K562 treated with DMSO at 1 percent for 48 hours (cell line): ENCODE data around the gene PCDHB1. TPM values are rescaled to one million over a fixed set of nuclear protein-coding genes. Genes with fewer than 3 reads are reported as not detected.

ENCODE experiments used
- total RNA-seq: library from RNA; unstranded; fragments of 300-600 nt; gene quantifications from 2 replicates; pipeline ENCODE4 v1.2.3, GENCODE V29; 2022; ENCODE audit warnings: low replicate concordance; ENCODE audit errors: extremely low read depth

The PCDHB1 gene
- total RNA-seq: not detected in 2 replicates

DNA sequence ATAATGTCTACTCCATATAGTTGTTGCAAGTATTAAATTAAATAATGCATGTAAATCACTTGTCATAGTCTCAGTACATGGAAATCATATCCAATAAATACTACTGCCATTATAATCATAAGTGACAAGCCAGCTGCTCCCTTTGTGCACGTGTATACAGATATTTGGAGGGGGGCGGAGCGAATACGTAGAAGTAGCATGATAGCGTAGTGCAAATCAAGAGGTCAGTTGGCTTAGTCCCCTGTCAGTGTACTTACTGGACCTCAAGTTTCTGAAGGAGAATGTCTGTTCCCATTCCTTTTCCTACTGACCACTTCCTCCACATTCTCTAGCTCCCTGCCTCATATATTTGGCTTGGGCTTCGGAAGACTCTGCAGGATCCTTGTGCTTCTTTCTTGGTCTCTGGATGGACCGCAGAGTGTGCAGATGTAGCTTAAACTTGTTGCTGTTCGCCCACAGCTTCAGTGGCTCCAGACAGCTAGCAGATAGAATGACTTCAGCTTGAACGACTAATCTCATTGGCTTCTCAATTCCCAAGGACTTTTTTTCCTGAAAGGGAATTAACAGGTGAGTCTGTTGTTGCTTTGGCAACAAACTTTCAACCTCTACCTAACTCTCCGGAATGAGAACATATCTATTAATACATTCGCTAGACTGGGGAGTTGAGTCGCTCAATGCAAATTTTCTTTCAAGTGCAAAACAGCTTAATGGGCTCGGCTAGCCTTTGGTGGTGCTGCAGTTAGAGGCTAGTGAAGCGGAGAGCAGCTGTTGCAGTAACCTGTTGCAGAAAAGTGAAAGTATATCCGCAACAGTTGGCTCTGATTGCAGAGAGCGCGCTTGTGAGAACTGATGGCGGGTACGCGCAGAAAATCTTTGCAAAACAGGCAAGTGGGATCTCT lies at the start of gene PCDHB1:
Gene PCDHB1, plus strand, starts transcription at position 753 of the 899 bp plus-strand sequence. Its CDS starts 97 bp downstream, at position 850.

GRCh38 chr5:141094481-141095262 lies 43.5 kb downstream of the PCDHB1 start, which contains the start of gene PCDHB2:
Gene PCDHB2 (plus strand): TSS chr5:141094615. CDS start chr5:141094791, 176 bp downstream.

DNA sequence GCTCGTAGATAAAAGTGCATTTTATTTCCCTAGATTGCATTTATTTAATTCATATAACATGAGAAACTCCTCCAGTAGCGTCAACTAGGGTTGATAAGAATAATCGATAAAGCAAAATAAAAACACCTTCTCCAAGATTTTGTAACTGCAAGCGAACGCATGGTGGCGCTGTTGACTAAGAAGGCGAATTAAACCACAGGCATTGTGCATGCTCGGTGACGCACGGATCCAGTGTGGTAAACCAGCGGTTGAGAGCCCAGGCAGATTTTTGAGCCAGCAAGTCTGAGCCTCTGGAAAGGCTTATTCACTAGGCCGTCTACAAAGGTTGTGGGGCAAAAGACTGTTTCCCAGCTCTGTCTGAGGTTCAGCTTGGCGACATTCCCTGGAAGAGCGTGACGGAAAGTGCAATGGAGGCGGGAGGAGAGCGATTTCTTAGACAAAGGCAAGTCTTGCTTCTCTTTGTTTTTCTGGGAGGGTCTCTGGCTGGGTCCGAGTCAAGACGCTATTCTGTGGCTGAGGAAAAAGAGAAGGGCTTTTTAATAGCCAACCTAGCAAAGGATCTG lies 49.1 kb downstream of the PCDHB1 start, which contains the start of gene PCDHB3:
Gene PCDHB3, plus strand, starts transcription at position 231 of the 563 bp plus-strand sequence. Its CDS starts 177 bp downstream, at position 408.

Other genes with a start within 250 kb of the PCDHB1 start
- not detected in 2 replicates for gene PCDHA4, start 244.3 kb upstream of the PCDHB1 start, total RNA-seq
- not detected in 2 replicates for gene PCDHA5, start 229.8 kb upstream of the PCDHB1 start, total RNA-seq
- not detected in 2 replicates for gene PCDHA6, start 223.4 kb upstream of the PCDHB1 start, total RNA-seq
- not detected in 2 replicates for gene PCDHA7, start 217.1 kb upstream of the PCDHB1 start, total RNA-seq
- gene PCDHA8, start 210.2 kb upstream of the PCDHB1 start, total RNA-seq: not detected in 2 replicates
- not detected in 2 replicates for gene PCDHA9, start 203.0 kb upstream of the PCDHB1 start, total RNA-seq
- gene PCDHA10, start 195.5 kb upstream of the PCDHB1 start, total RNA-seq: not detected in 2 replicates
- gene PCDHA11, start 182.4 kb upstream of the PCDHB1 start, total RNA-seq: not detected in 2 replicates
- not detected in 2 replicates for gene PCDHA12, start 176.1 kb upstream of the PCDHB1 start, total RNA-seq
- not detected in 2 replicates for gene PCDHA13, start 169.2 kb upstream of the PCDHB1 start, total RNA-seq
- gene PCDHAC1, start 125.1 kb upstream of the PCDHB1 start, total RNA-seq: not detected in 2 replicates
- not detected in 2 replicates for gene PCDHAC2, start 84.9 kb upstream of the PCDHB1 start, total RNA-seq
- gene PCDHB2, start 43.2 kb downstream of the PCDHB1 start, total RNA-seq: not detected in 2 replicates
- not detected in 2 replicates for gene PCDHB3, start 49.1 kb downstream of the PCDHB1 start, total RNA-seq
- not detected in 2 replicates for gene PCDHB4, start 70.4 kb downstream of the PCDHB1 start, total RNA-seq
- not detected in 2 replicates for gene PCDHB5, start 83.8 kb downstream of the PCDHB1 start, total RNA-seq
- not detected in 2 replicates for gene PCDHB6, start 98.7 kb downstream of the PCDHB1 start, total RNA-seq
- gene PCDHB7, start 121.3 kb downstream of the PCDHB1 start, total RNA-seq: not detected in 2 replicates
- not detected in 2 replicates for gene PCDHB8, start 126.4 kb downstream of the PCDHB1 start, total RNA-seq
- not detected in 2 replicates for gene PCDHB16, start 131.0 kb downstream of the PCDHB1 start, total RNA-seq
- not detected in 2 replicates for gene PCDHB9, start 135.8 kb downstream of the PCDHB1 start, total RNA-seq
- not detected in 2 replicates for gene PCDHB10, start 141.0 kb downstream of the PCDHB1 start, total RNA-seq
- gene PCDHB11, start 148.3 kb downstream of the PCDHB1 start, total RNA-seq: not detected in 2 replicates
- not detected in 2 replicates for gene PCDHB12, start 157.3 kb downstream of the PCDHB1 start, total RNA-seq
- not detected in 2 replicates for gene PCDHB13, start 162.5 kb downstream of the PCDHB1 start, total RNA-seq
- gene PCDHB14, start 172.0 kb downstream of the PCDHB1 start, total RNA-seq: not detected in 2 replicates
- gene PCDHB15, start 194.0 kb downstream of the PCDHB1 start, total RNA-seq: not detected in 2 replicates